ENCODE data around the gene CGB1. TPM values are rescaled to one million over a fixed set of nuclear protein-coding genes. Genes with fewer than 3 reads are reported as not detected.

Gene CGB1
- total and polyA plus RNA-seq, 2 of the 8 experiments (the other 6 are each of a cell fraction or from before 2014, with no cell fraction given): not detected

GRCh38 chr19:49085868-49086232 lies 49.2 kb upstream of the CGB1 start:
- Histone ChIP-seq H3K14ac (ENCODE audit: insufficient read length) (no peak overlapping the region), H2BK12ac (ENCODE audit: low read depth, low read length) (0 out of 2 replicates have a peak overlapping the region, but pooled peaks have one; percentile 68), H2BK15ac (ENCODE audit: low read length) (no peak overlapping the region), H2AFZ (ENCODE audit: low read length) (no peak overlapping the region; the same call in 1 of the 2 replicates), H3K4me2 (ENCODE audit: insufficient read depth in 1 of 2, low read depth in 2 of 2, low read length in 2 of 2) (peak overlapping the region; percentile 82 to 88), H4K20me1 (replicated peaks in 1 of 2; ENCODE audit: control insufficient read depth in 1 of 2, insufficient read depth in 2 of 2, low read length in 2 of 2) (peaks cover 25 to 27% of the 10 kb centered on the region in 2 experiments), H4K8ac (ENCODE audit: extremely low read depth, insufficient read depth, low read length) (peak overlapping the region; percentile 96), H4K5ac (ENCODE audit: insufficient read length, low read depth, low read length) (peak overlapping the region; percentile 98), H4K91ac (replicated peaks; ENCODE audit: insufficient read length, low read length) (no peak overlapping the region), H3K27ac (ENCODE audit: low read depth, low read length) (peak overlapping the region; percentile 94), H2AK5ac (ENCODE audit: low read depth, low read length) (no peak overlapping the region), H3K9me3 (ENCODE audit: insufficient read depth in 2 of 2, low read depth in 1 of 2, low read length in 1 of 2) (no peaks in the 10 kb centered on the region), H3K36me3 (ENCODE audit: control insufficient read depth in 2 of 4, insufficient read depth in 4 of 4, low read length in 3 of 4) (peaks cover 15 to 41% (median 19%) of the 10 kb centered on the region in 4 experiments), H3K4me1 (replicated peaks in 1 of 4; ENCODE audit: control insufficient read depth in 3 of 4, insufficient read depth in 4 of 4, low read length in 3 of 4) (peaks cover 4 to 6% (median 5%) of the 10 kb centered on the region in 4 experiments), H2BK20ac (ENCODE audit: low read length) (no peak overlapping the region), H3K4me3 (ENCODE audit: extremely low read depth in 1 of 4, insufficient read depth in 2 of 4, low read depth in 3 of 4, low read length in 4 of 4) (peak overlapping the region; percentile 84 to 97 (median 90)), H3K27me3 (replicated peaks in 1 of 4; ENCODE audit: control insufficient read depth in 3 of 4, extremely low read depth in 1 of 4, insufficient read depth in 3 of 4, low read length in 3 of 4) (peaks cover 0 to 3% (median 0%) of the 10 kb centered on the region in 4 experiments; a peak in 1 of 7 replicates), H3K9ac (replicated peaks in 1 of 4; ENCODE audit: extremely low read depth in 1 of 4, low read depth in 3 of 4, low read length in 3 of 4) (peak overlapping the region; percentile 91 to 98 (median 96)), H3K79me1 (ENCODE audit: low read depth, low read length) (peaks cover 12% of the 10 kb centered on the region), H3K56ac (replicated peaks; ENCODE audit: insufficient read length, low read depth, low read length) (peak overlapping the region; percentile 94), H2BK5ac (ENCODE audit: low read depth, low read length) (peak overlapping the region; percentile 88; the same call in 1 of the 2 replicates), H2BK120ac (replicated peaks; ENCODE audit: low read depth, low read length) (no peak overlapping the region), H3K79me2 (ENCODE audit: control insufficient read depth in 1 of 2, insufficient read depth in 2 of 2, low read length in 2 of 2) (peaks cover 34 to 48% of the 10 kb centered on the region in 2 experiments), H3K23ac (ENCODE audit: insufficient read length) (no peak overlapping the region), H3K23me2 (ENCODE audit: low read depth, low read length) (peaks cover 14% of the 10 kb centered on the region; the same call in 1 of the 2 replicates), H3K18ac (ENCODE audit: extremely low read depth, low read length) (peak overlapping the region; percentile 96; the same call in 1 of the 2 replicates), H3K4ac (replicated peaks; ENCODE audit: insufficient read length, low read depth, low read length) (peak overlapping the region; percentile 70)
- no peak for TF ChIP-seq TEAD4 (IDR thresholded peaks at IDR 0.05; ENCODE audit: low read depth, low read length)
- TF ChIP-seq YY1 (IDR thresholded peaks at IDR 0.05; ENCODE audit: low read depth, low read length): no peak
- peak; percentile 56 for TF ChIP-seq SAP30 (IDR thresholded peaks at IDR 0.05; ENCODE audit: insufficient read depth, insufficient replicate concordance, low read length)
- TF ChIP-seq POU5F1 (IDR thresholded peaks at IDR 0.05; ENCODE audit: low read depth, low read length): no peak
- no peak for TF ChIP-seq NRF1 (IDR thresholded peaks at IDR 0.05; ENCODE audit: low read depth, low read length)
- no peak; a peak in 1 of 3 replicates for TF ChIP-seq POLR2A (IDR thresholded peaks at IDR 0.05; ENCODE audit: control extremely low read depth in 1 of 2, low read depth in 2 of 2, low read length in 2 of 2)
- TF ChIP-seq SP2 (IDR thresholded peaks at IDR 0.05; ENCODE audit: low read length): no peak
- TF ChIP-seq ATF3 (IDR thresholded peaks at IDR 0.05; ENCODE audit: insufficient read depth, low read depth, low read length): no peak
- no peak for TF ChIP-seq SIN3A (conservative IDR thresholded peaks at IDR 0.05 in 1 of 2, IDR thresholded peaks at IDR 0.05 in 1 of 2; ENCODE audit: low read depth in 1 of 2, low read length in 2 of 2)
- TF ChIP-seq HDAC2 (IDR thresholded peaks at IDR 0.05; ENCODE audit: borderline replicate concordance in 1 of 2, low read depth in 2 of 2, low read length in 2 of 2): 0 out of 4 replicates have a peak, but pooled peaks of 1 of the 2 experiments have one; percentile 9
- TF ChIP-seq JUN (IDR thresholded peaks at IDR 0.05; ENCODE audit: low read depth, low read length): no peak
- ChIA-PET POLR2A (ENCODE audit: partially characterized antibody) (interaction anchor here (1.0 to 2.5 kb wide), 6 partner anchors 9 to 63 kb away, joined by 4 to 10 read pairs (median 7); no protein-coding TSS in a partner anchor), CTCF (ENCODE audit: partially characterized antibody) (interaction anchor here (0.9 kb wide), 1 partner anchor 12 kb away, joined by 3 read pairs; no protein-coding TSS in a partner anchor)
- FAIRE-seq: no peak
- peak in 1 of 2 experiments; percentile 64 for DNase-seq (ENCODE audit: low read depth in 1 of 2, low spot score in 2 of 2)
- 10% methylated on average over 14 of the region's 14 CpGs; no CpG with 5 or more reads in 1 of the 2 experiments for whole genome bisulfite sequencing, 2 experiments (ENCODE audit: extremely low coverage in 1 of 2, insufficient coverage in 1 of 2, insufficient read length in 1 of 2, insufficient replicate concordance in 2 of 2, low coverage in 1 of 2, low lambda C conversion rate in 2 of 2, missing lambda C conversion rate in 1 of 2)

Data from H1 (cell line).